ENCODE results near the gene R3HDM2.

DNA sequence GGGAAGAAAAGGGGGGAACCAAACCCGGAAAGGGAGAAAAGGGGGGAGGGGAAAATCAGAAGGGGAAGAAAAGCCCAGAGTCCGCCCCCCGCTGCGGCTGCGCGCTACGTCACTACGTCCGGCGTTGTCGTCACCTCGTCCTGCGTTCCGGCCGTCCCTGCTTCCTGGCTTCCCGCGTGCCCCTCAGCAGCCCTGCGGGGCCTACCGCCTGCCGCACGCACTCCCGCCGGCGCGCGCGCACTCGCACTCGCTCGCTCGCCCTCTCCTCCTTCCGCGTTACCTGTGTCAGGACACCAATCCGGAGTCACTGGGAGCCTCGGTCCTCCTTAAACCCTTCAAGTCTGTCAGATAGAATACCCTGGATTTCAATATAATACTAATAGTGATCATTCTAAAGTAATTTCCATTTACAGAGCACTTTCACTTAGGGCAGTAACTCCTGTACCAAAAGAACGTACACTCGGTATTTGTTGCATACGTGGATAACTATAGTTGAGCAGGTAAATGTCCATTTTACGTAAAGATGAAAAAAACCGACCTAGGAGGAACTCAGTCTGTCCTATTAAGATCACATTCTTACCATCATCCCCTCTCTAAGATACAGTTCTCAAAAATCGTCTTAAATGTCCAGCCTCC lies at the start of gene R3HDM2:
- TF ChIP-seq, protein P1, sequence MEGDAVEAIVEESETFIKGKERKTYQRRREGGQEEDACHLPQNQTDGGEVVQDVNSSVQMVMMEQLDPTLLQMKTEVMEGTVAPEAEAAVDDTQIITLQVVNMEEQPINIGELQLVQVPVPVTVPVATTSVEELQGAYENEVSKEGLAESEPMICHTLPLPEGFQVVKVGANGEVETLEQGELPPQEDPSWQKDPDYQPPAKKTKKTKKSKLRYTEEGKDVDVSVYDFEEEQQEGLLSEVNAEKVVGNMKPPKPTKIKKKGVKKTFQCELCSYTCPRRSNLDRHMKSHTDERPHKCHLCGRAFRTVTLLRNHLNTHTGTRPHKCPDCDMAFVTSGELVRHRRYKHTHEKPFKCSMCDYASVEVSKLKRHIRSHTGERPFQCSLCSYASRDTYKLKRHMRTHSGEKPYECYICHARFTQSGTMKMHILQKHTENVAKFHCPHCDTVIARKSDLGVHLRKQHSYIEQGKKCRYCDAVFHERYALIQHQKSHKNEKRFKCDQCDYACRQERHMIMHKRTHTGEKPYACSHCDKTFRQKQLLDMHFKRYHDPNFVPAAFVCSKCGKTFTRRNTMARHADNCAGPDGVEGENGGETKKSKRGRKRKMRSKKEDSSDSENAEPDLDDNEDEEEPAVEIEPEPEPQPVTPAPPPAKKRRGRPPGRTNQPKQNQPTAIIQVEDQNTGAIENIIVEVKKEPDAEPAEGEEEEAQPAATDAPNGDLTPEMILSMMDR (conservative IDR thresholded peaks at IDR 0.05; ENCODE audit: low read length): no peak
- TF ChIP-seq EZH2phosphoT487 (IDR thresholded peaks at IDR 0.05; ENCODE audit: borderline replicate concordance): no peak
